Natural killer cell (primary cell): ENCODE data around the gene LRPPRC. TPM values are rescaled to one million over a fixed set of nuclear protein-coding genes. Genes with fewer than 3 reads are reported as not detected.

Source experiments
- ATAC-seq, 3 donors: fragments of 150-1000 bp in 2 of 3; fragments of 200-7000 bp in 1 of 3; cut with Tn5 transposase; 1 replicate in 1 of 3; 2 replicates in 2 of 3; pipeline ENCODE4 v1.10.0; 2021; ENCODE audit warnings: mild to moderate bottlenecking in 2 of 3, moderate library complexity in 2 of 3
- DNase-seq, 2 donors: peaks; one replicate each; pipeline versions ENCODE4 v3.0.0 to v3.0.0-alpha.2; 2013 to 2021; ENCODE audit warnings: mixed read lengths in 1 of 2
- H3K27ac ChIP-seq: one replicate; pipeline ENCODE4 v1.5.1; 2013; ENCODE audit warnings: mild to moderate bottlenecking, low read length
- H3K27me3 ChIP-seq: one replicate; pipeline ENCODE4 v1.6.1; 2013; ENCODE audit warnings: low read length; ENCODE audit not compliant: control insufficient read depth, insufficient read depth
- H3K36me3 ChIP-seq: one replicate; pipeline ENCODE4 v1.6.1; 2013; ENCODE audit warnings: low read length; ENCODE audit not compliant: control insufficient read depth, insufficient read depth
- H3K4me1 ChIP-seq: one replicate; pipeline ENCODE4 v1.6.1; 2013; ENCODE audit warnings: low read length; ENCODE audit not compliant: control insufficient read depth, insufficient read depth
- H3K4me3 ChIP-seq: one replicate; pipeline ENCODE4 v1.5.1; 2013; ENCODE audit warnings: low read length
- H3K9me3 ChIP-seq: one replicate; pipeline ENCODE4 v1.6.1; 2013; ENCODE audit warnings: low read length; ENCODE audit not compliant: control insufficient read depth, insufficient read depth
- H3K27ac Mint-ChIP-seq, 2 donors: one replicate each; pipeline ENCODE4 v1.8.0; 2022; ENCODE audit warnings: mild to moderate bottlenecking in 2 of 2, mixed read lengths in 2 of 2, moderate library complexity in 1 of 2
- H3K27me3 Mint-ChIP-seq, 2 donors: one replicate each; pipeline ENCODE4 v1.8.0; 2022; ENCODE audit warnings: low read depth in 2 of 2, mixed read lengths in 2 of 2
- H3K36me3 Mint-ChIP-seq: one replicate; pipeline ENCODE4 v1.8.0; 2022; ENCODE audit warnings: mixed read lengths
- H3K4me1 Mint-ChIP-seq, 2 donors: one replicate each; pipeline ENCODE4 v1.8.0; 2022; ENCODE audit warnings: mixed read lengths in 2 of 2
- H3K4me3 Mint-ChIP-seq: one replicate; pipeline ENCODE4 v1.8.0; 2022; ENCODE audit warnings: mild to moderate bottlenecking, moderate library complexity, mixed read lengths
- H3K9me3 Mint-ChIP-seq, 2 donors: one replicate each; pipeline ENCODE4 v1.8.0; 2022; ENCODE audit warnings: mixed read lengths in 2 of 2
- CTCF ChIP-seq: fragments of 200-600 bp; IDR thresholded peaks from one replicate; pipeline ENCODE4 v1.8.0; 2022; ENCODE audit warnings: antibody characterized with exemption
- WGBS: methylation state at CpG from one replicate; pipeline ENCODE4 v1.1.7; 2013; ENCODE audit warnings: missing lambda C conversion rate; ENCODE audit not compliant: insufficient coverage; 5-methylcytosine and 5-hydroxymethylcytosine counted together
- intact Hi-C: fragments of 100-400 bp; cut with micrococcal nuclease; formaldehyde crosslinking; loops from one replicate; pipeline ENCODE4 v1.14.2; 2022
- total RNA-seq, 4 donors: library from RNA; stranded (reverse); fragments of 120-200 nt in 1 of 4; gene quantifications; one replicate each; pipeline versions ENCODE4 v1.2.3 to v1.2.4, GENCODE V29; 2013 to 2022

The LRPPRC gene
- total RNA-seq, 3 donors from 2014 or later (not counting 1 experiment from before 2014, with no cell fraction given) = 43.5 to 53.8 (median 48.4) TPM

DNA sequence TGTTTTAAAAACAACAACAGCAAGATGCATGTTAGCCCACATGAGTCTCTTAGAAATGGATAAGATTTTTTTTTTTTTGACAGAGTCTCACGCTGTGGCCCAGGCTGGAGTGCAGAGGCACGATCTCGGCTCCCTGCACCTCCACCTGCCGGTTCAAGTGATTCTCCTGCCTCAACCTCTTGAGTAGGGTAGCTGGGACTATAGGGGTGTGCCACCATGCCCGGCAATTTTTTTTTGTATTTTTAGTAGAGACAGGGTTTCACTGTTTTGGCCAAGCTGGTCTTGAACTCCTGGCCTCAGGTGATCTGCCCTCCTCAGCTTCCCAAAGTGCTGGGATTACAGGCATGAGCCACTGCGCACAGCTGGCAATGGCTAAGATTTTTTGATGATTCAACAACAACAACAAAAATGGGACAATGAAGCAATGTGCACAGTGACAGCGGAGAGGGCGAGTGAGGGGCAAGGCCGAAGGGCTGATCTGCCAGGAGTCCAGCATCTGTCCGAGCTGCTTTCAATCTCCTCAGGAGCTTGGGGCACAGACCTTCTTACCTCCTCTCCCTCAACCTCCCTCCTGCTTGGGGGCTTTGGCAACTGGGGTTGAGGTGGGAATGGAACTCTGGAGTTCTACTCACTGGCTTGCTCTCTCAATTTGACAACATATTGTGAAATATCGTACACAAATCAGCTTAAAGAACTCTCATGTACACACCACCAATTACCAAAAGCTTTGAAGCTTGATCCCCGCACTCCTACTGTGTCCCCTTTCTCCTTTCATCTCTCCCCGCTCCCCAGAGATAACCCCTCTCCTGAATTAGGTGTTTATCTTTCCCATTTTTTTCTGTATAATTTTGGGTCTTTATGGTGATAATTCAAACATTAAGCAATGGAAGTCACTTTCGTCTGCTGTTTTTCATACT lies 153.6 kb downstream of the LRPPRC start:
- H3K9me3 ChIP-seq = no peaks in the 10 kb centered on the region
- Mint-ChIP-seq H3K9me3 (no peaks in the 10 kb centered on the region), H3K27me3 (peaks cover 5 to 7% of the 10 kb centered on the region in 2 donors), H3K4me3 (no peak overlapping the region), H3K27ac (no peak overlapping the region), H3K36me3 (no peaks in the 10 kb centered on the region), H3K4me1 (no peaks in the 10 kb centered on the region)
- no peak for TF ChIP-seq CTCF
- intact Hi-C loops = no loop called here
- H3K4me3 ChIP-seq = no peak overlapping the region
- 92% methylated on average over 14 of the region's 14 CpGs for WGBS
- H3K27me3 ChIP-seq = peaks cover 2% of the 10 kb centered on the region
- no peak for ATAC-seq
- no peaks in the 10 kb centered on the region for H3K4me1 ChIP-seq
- no peak overlapping the region for H3K27ac ChIP-seq
- DNase-seq = no peak
- no peaks in the 10 kb centered on the region for H3K36me3 ChIP-seq

DNA sequence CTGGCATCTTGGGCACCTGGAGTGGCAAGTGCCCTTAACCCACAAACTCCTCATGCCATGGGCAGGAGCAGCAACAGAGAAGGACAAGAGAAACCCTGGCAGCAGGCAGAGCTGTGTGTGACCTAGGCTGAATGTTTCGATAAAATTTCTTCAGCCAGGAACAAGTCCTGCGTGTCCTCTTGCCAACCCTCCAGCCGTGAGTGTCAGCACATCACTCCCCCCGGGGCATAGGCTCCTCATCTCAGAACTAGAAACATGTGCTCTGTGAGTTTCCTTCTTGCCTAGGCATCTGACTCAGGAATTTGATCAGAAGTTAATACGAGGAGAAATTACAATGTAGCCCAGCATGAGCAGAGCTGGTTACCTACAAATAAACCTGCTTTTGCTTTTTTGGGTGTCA lies 154.8 kb downstream of the LRPPRC start:
- no peak overlapping the region for H3K27ac ChIP-seq
- H3K27me3 ChIP-seq = peaks cover 2% of the 10 kb centered on the region
- H3K36me3 ChIP-seq = no peaks in the 10 kb centered on the region
- ATAC-seq = no peak
- no peaks in the 10 kb centered on the region for H3K9me3 ChIP-seq
- no peak for TF ChIP-seq CTCF
- Mint-ChIP-seq H3K27me3 (peaks cover 5 to 7% of the 10 kb centered on the region in 2 donors), H3K4me3 (no peak overlapping the region), H3K36me3 (no peaks in the 10 kb centered on the region), H3K9me3 (no peaks in the 10 kb centered on the region), H3K27ac (no peak overlapping the region), H3K4me1 (no peaks in the 10 kb centered on the region)
- DNase-seq = no peak
- intact Hi-C loops = no loop called here
- no peaks in the 10 kb centered on the region for H3K4me1 ChIP-seq
- no peak overlapping the region for H3K4me3 ChIP-seq
- WGBS = 86% methylated on average over 5 of the region's 5 CpGs

- Histone ChIP-seq H3K4me1 (no peaks in the 10 kb centered on the region), H3K27me3 (peaks cover 2% of the 10 kb centered on the region), H3K4me3 (no peak overlapping the region), H3K36me3 (no peaks in the 10 kb centered on the region), H3K27ac (no peak overlapping the region), H3K9me3 (no peaks in the 10 kb centered on the region)
- Mint-ChIP-seq H3K4me3 (no peak overlapping the region), H3K27me3 (peaks cover 5 to 7% of the 10 kb centered on the region in 2 donors), H3K36me3 (no peaks in the 10 kb centered on the region), H3K27ac (no peak overlapping the region), H3K9me3 (no peaks in the 10 kb centered on the region), H3K4me1 (no peaks in the 10 kb centered on the region)
- TF ChIP-seq CTCF = no peak
- ATAC-seq = no peak
- 82% methylated on average over 11 of the region's 14 CpGs for WGBS
- no peak for DNase-seq
- intact Hi-C loops = no loop called here
These were observed 155.8 kb downstream of the LRPPRC start for GRCh38 chr2:43839776-43840564.
